Fibroblast of pulmonary artery (primary cell): Measurements from ENCODE around the gene RNF128.

Experiments used
- DNase-seq: peaks from one replicate; pipeline ENCODE4 v3.0.0-alpha.2; 2010; ENCODE audit warnings: low read depth
- H3K4me3 ChIP-seq: replicated peaks from 2 replicates; pipeline ENCODE4 v1.5.1; 2011; ENCODE audit warnings: low read depth, mild to moderate bottlenecking, control low read depth, low read length, moderate library complexity
- TF ChIP-seq, protein P1 (sequence below): IDR thresholded peaks from 2 replicates; pipeline ENCODE4 v1.5.1; 2011; ENCODE audit warnings: mild to moderate bottlenecking, control low read depth, low read length, inconsistent platforms; ENCODE audit errors: missing control alignments

The RNF128 gene

DNA sequence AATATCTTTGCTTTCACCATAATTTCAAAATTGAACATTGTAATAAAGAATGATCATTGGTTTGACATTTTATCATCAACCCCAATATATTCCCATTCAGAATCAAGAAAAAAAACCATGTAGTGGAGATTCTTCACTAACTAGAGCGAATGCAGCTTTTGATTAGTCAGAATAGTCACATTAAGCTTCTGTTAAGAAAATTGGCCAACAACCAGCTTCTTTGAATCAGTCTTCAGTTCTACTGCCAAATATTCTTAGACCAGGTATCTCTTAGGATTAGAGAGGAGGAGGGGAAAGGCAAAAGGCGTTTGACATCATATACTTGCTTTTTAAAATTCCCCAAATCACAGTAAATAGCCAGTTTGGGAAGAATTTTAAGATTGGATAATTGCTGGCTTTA is 53.8 kb downstream of the RNF128 start:
- TF ChIP-seq, protein P1, sequence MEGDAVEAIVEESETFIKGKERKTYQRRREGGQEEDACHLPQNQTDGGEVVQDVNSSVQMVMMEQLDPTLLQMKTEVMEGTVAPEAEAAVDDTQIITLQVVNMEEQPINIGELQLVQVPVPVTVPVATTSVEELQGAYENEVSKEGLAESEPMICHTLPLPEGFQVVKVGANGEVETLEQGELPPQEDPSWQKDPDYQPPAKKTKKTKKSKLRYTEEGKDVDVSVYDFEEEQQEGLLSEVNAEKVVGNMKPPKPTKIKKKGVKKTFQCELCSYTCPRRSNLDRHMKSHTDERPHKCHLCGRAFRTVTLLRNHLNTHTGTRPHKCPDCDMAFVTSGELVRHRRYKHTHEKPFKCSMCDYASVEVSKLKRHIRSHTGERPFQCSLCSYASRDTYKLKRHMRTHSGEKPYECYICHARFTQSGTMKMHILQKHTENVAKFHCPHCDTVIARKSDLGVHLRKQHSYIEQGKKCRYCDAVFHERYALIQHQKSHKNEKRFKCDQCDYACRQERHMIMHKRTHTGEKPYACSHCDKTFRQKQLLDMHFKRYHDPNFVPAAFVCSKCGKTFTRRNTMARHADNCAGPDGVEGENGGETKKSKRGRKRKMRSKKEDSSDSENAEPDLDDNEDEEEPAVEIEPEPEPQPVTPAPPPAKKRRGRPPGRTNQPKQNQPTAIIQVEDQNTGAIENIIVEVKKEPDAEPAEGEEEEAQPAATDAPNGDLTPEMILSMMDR, result no peak
- DNase-seq, result no peak
- no peak overlapping the region for H3K4me3 ChIP-seq

DNA sequence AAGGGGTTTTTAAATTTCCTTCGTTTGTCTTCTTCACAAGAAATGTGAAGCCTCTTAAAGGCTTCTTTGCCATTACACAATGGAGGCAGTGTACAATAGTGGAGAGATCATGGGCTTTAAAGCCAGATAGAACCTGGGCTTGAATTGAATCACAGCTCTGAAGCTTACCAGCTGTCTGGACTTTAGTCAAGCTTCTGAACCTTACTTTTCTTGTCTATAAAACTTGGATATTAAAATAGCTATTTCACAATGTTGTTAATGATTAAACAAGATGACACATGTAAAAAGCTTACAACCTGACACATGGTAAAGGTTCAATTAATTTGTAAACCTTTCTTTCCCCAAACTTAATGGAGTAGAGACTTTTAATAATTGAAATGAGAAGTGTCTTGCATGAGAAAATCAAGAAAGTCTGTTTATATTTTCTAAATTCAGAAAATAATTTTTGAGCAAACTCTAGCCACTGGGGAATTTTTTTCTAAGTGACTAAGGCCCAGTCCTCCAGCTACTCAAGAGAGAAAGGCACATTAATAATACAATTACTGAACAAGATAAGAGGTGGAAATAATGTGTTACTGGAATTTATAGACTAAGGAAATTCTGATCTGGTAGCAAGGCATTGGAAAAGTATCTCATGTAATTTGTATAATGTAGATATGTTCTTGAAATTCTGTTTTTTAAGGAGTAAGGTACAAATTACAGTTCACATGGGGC is 54.3 kb downstream of the RNF128 start:
- H3K4me3 ChIP-seq, result no peak overlapping the region
- TF ChIP-seq, protein P1, result no peak
- no peak for DNase-seq

DNA sequence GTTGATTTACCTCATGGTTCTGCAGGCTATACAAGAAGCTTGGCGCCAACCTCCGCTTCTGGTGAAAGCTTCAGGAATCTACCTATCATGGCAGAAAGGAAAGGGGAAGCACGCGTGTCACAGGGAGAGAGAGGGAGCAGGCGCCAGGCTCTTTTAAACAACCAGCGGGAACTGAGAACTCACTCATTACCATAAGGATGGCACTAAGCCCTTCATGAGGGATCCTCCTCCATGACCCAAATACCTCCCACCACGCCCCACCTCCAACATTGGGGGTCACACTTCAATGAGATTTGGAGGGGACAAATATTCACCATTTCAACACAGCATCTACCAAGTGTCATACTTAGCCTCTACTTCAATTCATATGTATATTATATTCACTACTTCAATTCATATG is 57.2 kb downstream of the RNF128 start:
- H3K4me3 ChIP-seq, result no peak overlapping the region
- no peak for DNase-seq
- TF ChIP-seq, protein P1, result no peak

DNA sequence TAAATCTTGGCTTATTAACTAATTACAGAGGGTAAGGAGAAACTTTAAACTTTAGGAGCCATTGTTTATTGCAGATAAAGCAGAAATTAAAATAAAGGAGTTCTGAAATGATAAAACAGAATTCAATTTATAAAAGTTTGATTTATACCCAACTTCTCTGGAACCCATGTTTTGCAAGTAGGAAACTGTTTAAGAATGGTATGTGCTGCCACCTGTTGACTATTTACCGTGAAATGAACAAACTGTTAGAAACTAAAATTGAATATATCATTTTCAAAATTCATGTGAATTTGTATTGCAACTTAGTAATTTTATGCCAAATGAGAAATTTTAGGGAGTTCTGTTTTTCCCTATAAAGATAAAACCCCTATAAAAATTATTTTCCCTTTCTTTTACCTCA is 65.0 kb downstream of the RNF128 start:
- H3K4me3 ChIP-seq, result no peak overlapping the region
- DNase-seq, result peak; percentile 42
- TF ChIP-seq, protein P1, result peak; percentile 32

DNA sequence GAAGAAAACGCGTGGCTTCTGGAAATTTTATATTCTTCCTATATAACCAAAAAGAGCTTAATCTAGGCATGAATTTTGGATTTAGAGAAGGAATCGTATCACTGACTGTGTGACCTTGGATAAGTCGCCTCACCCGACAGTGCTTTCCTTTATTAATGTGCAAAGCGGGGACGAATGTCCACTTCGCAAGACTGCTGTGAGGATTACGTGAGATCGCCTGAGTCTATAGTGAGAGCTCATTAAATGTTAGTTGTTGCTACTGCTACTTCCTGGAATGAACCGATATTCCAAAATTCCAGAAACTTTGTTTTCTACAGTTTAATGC is 75.5 kb downstream of the RNF128 start:
- H3K4me3 ChIP-seq, result peak overlapping the region; percentile 83
- peak; percentile 40 for DNase-seq

DNA sequence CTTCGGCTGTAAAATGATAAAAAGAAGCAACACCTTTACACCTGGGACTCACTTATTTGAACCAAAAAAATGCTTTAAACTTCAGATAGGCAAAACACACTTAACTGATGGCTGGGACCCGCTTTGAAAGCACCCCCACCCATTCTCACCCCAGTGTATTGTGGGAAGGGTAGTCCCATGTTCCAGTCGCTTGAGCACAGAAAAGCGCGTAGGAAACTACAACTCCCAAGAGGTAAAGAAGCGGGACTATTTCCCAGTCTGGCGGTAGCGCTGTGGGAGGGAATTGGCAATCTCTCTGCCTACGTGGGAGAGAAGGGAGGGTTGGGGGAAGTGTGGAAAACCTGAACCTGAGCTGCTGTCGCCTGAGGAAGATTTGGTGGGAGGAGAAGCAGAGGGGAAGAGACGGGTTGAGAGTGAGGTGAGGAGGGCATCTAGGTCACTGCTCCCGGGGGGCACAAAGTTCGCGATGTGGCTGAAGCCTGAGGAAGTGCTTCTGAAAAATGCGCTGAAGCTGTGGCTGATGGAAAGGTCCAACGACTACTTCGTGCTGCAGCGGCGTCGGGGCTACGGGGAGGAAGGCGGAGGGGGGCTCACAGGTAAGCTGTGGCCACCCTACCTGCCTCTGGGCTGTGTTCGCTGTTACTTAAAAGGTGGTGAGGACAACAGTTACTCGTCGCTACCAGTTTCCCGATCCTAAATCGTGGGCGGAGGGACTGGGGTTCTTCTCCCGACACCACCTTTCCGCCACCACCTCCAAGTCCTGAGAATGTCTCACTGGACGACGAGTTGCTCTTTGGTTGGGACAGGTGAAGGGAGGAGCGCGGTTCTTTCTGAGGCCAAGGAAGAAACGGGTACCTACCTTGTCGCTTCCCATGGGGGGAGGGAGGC is 76.1 kb downstream of the RNF128 start, which contains the start of gene TBC1D8B:
Gene TBC1D8B (plus strand): TSS at position 286 of the 888 bp plus-strand sequence. CDS start 181 bp downstream, at position 467.
- DNase-seq, result peak; percentile 93
- peak within 1 kb of the TSS; percentile 83 for H3K4me3 ChIP-seq
- TF ChIP-seq, protein P1, result no peak

More for the DNA sequence above, 75.5 kb downstream of the RNF128 start:
- TF ChIP-seq, protein P1, result no peak
